Measurements from ENCODE around the gene PLB1. TPM values are rescaled to one million over a fixed set of nuclear protein-coding genes. Genes with fewer than 3 reads are reported as not detected.
"Not testable (repeated sequence)": the region's sequence is repeated elsewhere in the genome, so short reads cannot be mapped to it uniquely, and the experiment has no call there.

The PLB1 gene
- total RNA-seq, 1 experiment from 2014 or later, result 0.91 TPM

GRCh38 chr2:28471214-28471613, 24.6 kb upstream of the PLB1 start:
- intact Hi-C loops (cut with micrococcal nuclease), result no loop called here
- Mint-ChIP-seq H3K4me1 (ENCODE audit: insufficient read depth, unreplicated experiment) (peaks cover 11% of the 10 kb centered on the region), H3K9me3 (ENCODE audit: unreplicated experiment) (peaks cover 8% of the 10 kb centered on the region), H3K36me3 (ENCODE audit: insufficient read depth, unreplicated experiment) (no peaks in the 10 kb centered on the region), H3K4me3 (ENCODE audit: unreplicated experiment) (no peak overlapping the region), H3K27ac (ENCODE audit: low read depth, unreplicated experiment) (no peak overlapping the region), H3K27me3 (ENCODE audit: insufficient read depth, unreplicated experiment) (no peaks in the 10 kb centered on the region)
- ChIA-PET CTCF (interaction anchor here (0.6 kb wide), 1 partner anchor 91 kb away, joined by 3 read pairs; no protein-coding TSS in a partner anchor), POLR2A (interaction anchor here (0.5 to 1.2 kb wide), 4 partner anchors 17 to 564 kb away, joined by 3 to 6 read pairs (median 3); no protein-coding TSS in a partner anchor)
- TF ChIP-seq CTCF (IDR thresholded peaks at IDR 0.05; ENCODE audit: unreplicated experiment), result no peak
- DNase-seq (ENCODE audit: unreplicated experiment), result peak; percentile 31
- no TSS peak for BruUV-seq (replicated peaks)

- no peaks in the 10 kb centered on the region for H3K36me3 Mint-ChIP-seq (ENCODE audit: insufficient read depth, unreplicated experiment)
Observed at GRCh38 chr2:28471701-28472236, 24.1 kb upstream of the PLB1 start.

GRCh38 chr2:28472641-28473040, 23.2 kb upstream of the PLB1 start:
- CTCF ChIA-PET, result interaction anchor here (1.1 kb wide), 1 partner anchor 21 kb away, joined by 3 read pairs; no protein-coding TSS in a partner anchor
- DNase-seq (ENCODE audit: unreplicated experiment); POLR2A ChIA-PET; BruUV-seq (replicated peaks); H3K27me3 Mint-ChIP-seq (ENCODE audit: insufficient read depth, unreplicated experiment); intact Hi-C loops (cut with micrococcal nuclease); H3K4me3 Mint-ChIP-seq (ENCODE audit: unreplicated experiment); H3K9me3 Mint-ChIP-seq (ENCODE audit: unreplicated experiment); H3K36me3 Mint-ChIP-seq (ENCODE audit: insufficient read depth, unreplicated experiment); H3K27ac Mint-ChIP-seq (ENCODE audit: low read depth, unreplicated experiment): not testable (repeated sequence)
- peaks cover 11% of the 10 kb centered on the region for H3K4me1 Mint-ChIP-seq (ENCODE audit: insufficient read depth, unreplicated experiment)

More at GRCh38 chr2:28471701-28472236, 24.1 kb upstream of the PLB1 start:
- ChIA-PET POLR2A (interaction anchor here (0.6 kb wide), 1 partner anchor 1007 kb away, joined by 4 read pairs; no protein-coding TSS in a partner anchor), CTCF (no interaction called here)
- intact Hi-C loops (cut with micrococcal nuclease), result no loop called here
- Mint-ChIP-seq H3K27me3 (ENCODE audit: insufficient read depth, unreplicated experiment) (no peaks in the 10 kb centered on the region), H3K4me3 (ENCODE audit: unreplicated experiment) (no peak overlapping the region), H3K4me1 (ENCODE audit: insufficient read depth, unreplicated experiment) (peaks cover 11% of the 10 kb centered on the region), H3K9me3 (ENCODE audit: unreplicated experiment) (peaks cover 8% of the 10 kb centered on the region), H3K27ac (ENCODE audit: low read depth, unreplicated experiment) (no peak overlapping the region)
- DNase-seq (ENCODE audit: unreplicated experiment), result no peak
- BruUV-seq (replicated peaks), result no TSS peak
- no peak for TF ChIP-seq CTCF (IDR thresholded peaks at IDR 0.05; ENCODE audit: unreplicated experiment)

- H3K36me3 Mint-ChIP-seq (ENCODE audit: insufficient read depth, unreplicated experiment), result no peaks in the 10 kb centered on the region
- no TSS peak for BruUV-seq (replicated peaks)
- TF ChIP-seq CTCF (IDR thresholded peaks at IDR 0.05; ENCODE audit: unreplicated experiment), result no peak
- CTCF ChIA-PET, result interaction anchor here (0.7 to 1.1 kb wide), 4 partner anchors 18 to 63 kb away, joined by 3 to 5 read pairs (median 3); no protein-coding TSS in a partner anchor
- POLR2A ChIA-PET, result no interaction called here
- H3K27ac Mint-ChIP-seq (ENCODE audit: low read depth, unreplicated experiment), result no peak overlapping the region
- H3K4me1 Mint-ChIP-seq (ENCODE audit: insufficient read depth, unreplicated experiment), result peaks cover 11% of the 10 kb centered on the region
- H3K9me3 Mint-ChIP-seq (ENCODE audit: unreplicated experiment), result peaks cover 8% of the 10 kb centered on the region
- no peak for DNase-seq (ENCODE audit: unreplicated experiment)
- intact Hi-C loops (cut with micrococcal nuclease), result no loop called here
- H3K27me3 Mint-ChIP-seq (ENCODE audit: insufficient read depth, unreplicated experiment), result no peaks in the 10 kb centered on the region
- no peak overlapping the region for H3K4me3 Mint-ChIP-seq (ENCODE audit: unreplicated experiment)
Observed at GRCh38 chr2:28475088-28475595, 20.7 kb upstream of the PLB1 start.
